Measurements from ENCODE around the gene PAX5. TPM values are rescaled to one million over a fixed set of nuclear protein-coding genes. Genes with fewer than 3 reads are reported as not detected.

The PAX5 gene
- total and polyA plus RNA-seq, 2 of the 13 experiments (the other 11 are each of a cell fraction or from before 2014, with no cell fraction given): not detected

DNA sequence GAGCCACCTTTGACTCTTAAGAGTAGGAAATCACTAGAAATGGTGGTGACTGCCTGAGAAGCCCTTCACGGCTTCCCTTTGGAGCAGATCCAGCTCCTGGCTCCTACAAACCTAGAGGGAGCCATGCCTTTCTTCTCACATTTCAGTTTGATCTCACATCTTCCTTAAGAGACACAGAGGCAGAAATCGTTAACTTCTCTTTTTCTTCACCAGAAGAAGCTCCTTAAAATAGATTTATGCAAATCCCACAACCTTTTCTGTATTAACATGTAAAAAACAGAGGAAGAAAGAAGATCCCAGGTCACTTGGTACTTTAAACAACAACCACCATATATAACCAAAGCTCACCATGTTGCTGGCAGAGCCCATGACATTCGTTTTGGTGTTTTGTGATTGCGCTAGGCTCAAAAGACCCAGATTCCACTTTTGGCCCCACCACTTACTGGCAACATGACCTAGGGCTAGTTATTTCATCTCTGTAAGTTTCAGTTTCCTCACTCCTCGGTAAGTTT is 29.6 kb downstream of the PAX5 start (continued):
- TF ChIP-seq SMAD1 (CRISPR knock-in tag; IDR thresholded peaks at IDR 0.05; ENCODE audit: borderline replicate concordance, low read depth) (no peak), GMEB2 (CRISPR knock-in tag; IDR thresholded peaks at IDR 0.05; ENCODE audit: low read depth) (no peak), ISL2 (CRISPR knock-in tag; IDR thresholded peaks at IDR 0.05) (no peak)

GRCh38 chr9:37002413-37003217 is 31.5 kb downstream of the PAX5 start:
- DNase-seq (ENCODE audit: low spot score) (no peak), ATAC-seq (no peak), FAIRE-seq (no peak)
- in situ Hi-C loops (cut with HindIII; ENCODE audit: extremely low pct_ligation_motif_present, low pct_unique_long_range_greater_than_20kb) (no loop called here), intact Hi-C loops (cut with micrococcal nuclease; ENCODE audit: unreplicated experiment) (no loop called here)
- ChIA-PET POLR2A (no interaction called here), CTCF (ENCODE audit: low intra/inter-chr PET ratio, low total read pairs) (interaction anchor here (1.0 kb wide), 1 partner anchor 307 kb away, joined by 3 read pairs; no protein-coding TSS in a partner anchor)
- H3K4me2 ChIP-seq (ENCODE audit: low read depth, low read length): no peak overlapping the region
- TF ChIP-seq, protein P1, sequence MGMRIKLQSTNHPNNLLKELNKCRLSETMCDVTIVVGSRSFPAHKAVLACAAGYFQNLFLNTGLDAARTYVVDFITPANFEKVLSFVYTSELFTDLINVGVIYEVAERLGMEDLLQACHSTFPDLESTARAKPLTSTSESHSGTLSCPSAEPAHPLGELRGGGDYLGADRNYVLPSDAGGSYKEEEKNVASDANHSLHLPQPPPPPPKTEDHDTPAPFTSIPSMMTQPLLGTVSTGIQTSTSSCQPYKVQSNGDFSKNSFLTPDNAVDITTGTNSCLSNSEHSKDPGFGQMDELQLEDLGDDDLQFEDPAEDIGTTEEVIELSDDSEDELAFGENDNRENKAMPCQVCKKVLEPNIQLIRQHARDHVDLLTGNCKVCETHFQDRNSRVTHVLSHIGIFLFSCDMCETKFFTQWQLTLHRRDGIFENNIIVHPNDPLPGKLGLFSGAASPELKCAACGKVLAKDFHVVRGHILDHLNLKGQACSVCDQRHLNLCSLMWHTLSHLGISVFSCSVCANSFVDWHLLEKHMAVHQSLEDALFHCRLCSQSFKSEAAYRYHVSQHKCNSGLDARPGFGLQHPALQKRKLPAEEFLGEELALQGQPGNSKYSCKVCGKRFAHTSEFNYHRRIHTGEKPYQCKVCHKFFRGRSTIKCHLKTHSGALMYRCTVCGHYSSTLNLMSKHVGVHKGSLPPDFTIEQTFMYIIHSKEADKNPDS (CRISPR knock-in tag; IDR thresholded peaks at IDR 0.05): no peak
- TF ChIP-seq RARG (CRISPR knock-in tag; IDR thresholded peaks at IDR 0.05; ENCODE audit: low read depth) (no peak), KAT2B (IDR thresholded peaks at IDR 0.05; ENCODE audit: borderline replicate concordance, low read depth, low read length) (no peak), ZNF569 (CRISPR knock-in tag; IDR thresholded peaks at IDR 0.05; ENCODE audit: borderline replicate concordance) (no peak), ZGPAT (CRISPR knock-in tag; IDR thresholded peaks at IDR 0.05) (no peak)
- TF ChIP-seq, protein P2, sequence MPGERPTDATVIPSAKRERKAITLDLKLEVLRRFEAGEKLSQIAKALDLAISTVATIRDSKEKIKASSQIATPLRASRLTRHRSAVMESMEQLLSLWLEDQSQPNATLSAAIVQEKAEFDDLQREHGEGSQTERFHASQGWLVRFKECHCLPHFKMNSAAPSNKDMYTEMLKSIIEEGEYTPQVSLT (CRISPR knock-in tag; IDR thresholded peaks at IDR 0.05; ENCODE audit: borderline replicate concordance, low read depth): no peak
- TF ChIP-seq, protein P3, sequence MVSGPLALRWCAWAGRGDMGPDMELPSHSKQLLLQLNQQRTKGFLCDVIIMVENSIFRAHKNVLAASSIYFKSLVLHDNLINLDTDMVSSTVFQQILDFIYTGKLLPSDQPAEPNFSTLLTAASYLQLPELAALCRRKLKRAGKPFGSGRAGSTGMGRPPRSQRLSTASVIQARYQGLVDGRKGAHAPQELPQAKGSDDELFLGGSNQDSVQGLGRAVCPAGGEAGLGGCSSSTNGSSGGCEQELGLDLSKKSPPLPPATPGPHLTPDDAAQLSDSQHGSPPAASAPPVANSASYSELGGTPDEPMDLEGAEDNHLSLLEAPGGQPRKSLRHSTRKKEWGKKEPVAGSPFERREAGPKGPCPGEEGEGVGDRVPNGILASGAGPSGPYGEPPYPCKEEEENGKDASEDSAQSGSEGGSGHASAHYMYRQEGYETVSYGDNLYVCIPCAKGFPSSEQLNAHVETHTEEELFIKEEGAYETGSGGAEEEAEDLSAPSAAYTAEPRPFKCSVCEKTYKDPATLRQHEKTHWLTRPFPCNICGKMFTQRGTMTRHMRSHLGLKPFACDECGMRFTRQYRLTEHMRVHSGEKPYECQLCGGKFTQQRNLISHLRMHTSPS (CRISPR knock-in tag; IDR thresholded peaks at IDR 0.05; ENCODE audit: low read depth): no peak
- H3K4me1 ChIP-seq (ENCODE audit: insufficient read depth, low read length): no peaks in the 10 kb centered on the region
- H3K9me3 ChIP-seq (ENCODE audit: low read length): no peaks in the 10 kb centered on the region
- BruUV-seq (replicated peaks): no TSS peak
- H3K79me2 ChIP-seq (ENCODE audit: insufficient read depth, low read length): no peaks in the 10 kb centered on the region
- peaks cover 3 to 60% of the 10 kb centered on the region in 2 experiments; a peak in 3 of 5 replicates for H3K27me3 ChIP-seq (ENCODE audit: control insufficient read depth in 1 of 2, insufficient read depth in 2 of 2, low read length in 2 of 2)
- no peak overlapping the region for H3K9ac ChIP-seq (ENCODE audit: insufficient read depth, low read depth, low read length)
- H3K4me3 ChIP-seq (replicated peaks in 1 of 3; ENCODE audit: insufficient read depth in 1 of 3, low read depth in 2 of 3, low read length in 3 of 3): no peak overlapping the region
- 45% methylated on average over 36 of the region's 62 CpGs for WGBS (ENCODE audit: low lambda C conversion rate)
- no peaks in the 10 kb centered on the region for H4K20me1 ChIP-seq (ENCODE audit: insufficient read depth, low read length)
- no peak overlapping the region for H2AFZ ChIP-seq (ENCODE audit: low read length)
- no peak overlapping the region for H3K27ac ChIP-seq (ENCODE audit: extremely low read length, insufficient read depth, low read length)
- H3K36me3 ChIP-seq (replicated peaks in 1 of 2; ENCODE audit: control insufficient read depth in 1 of 2, insufficient read depth in 2 of 2, low read length in 2 of 2): no peaks in the 10 kb centered on the region

All from HepG2 (cell line).